GM19467 (cell line): Measurements from ENCODE around the gene MARK3.

Source experiments
- ATAC-seq: cut with Tn5 transposase; IDR thresholded peaks from one replicate; pipeline ENCODE4 v1.9.1; 2021; ENCODE audit warnings: mild to moderate bottlenecking, moderate library complexity; ENCODE audit not compliant: unreplicated experiment

MARK3 gene

DNA sequence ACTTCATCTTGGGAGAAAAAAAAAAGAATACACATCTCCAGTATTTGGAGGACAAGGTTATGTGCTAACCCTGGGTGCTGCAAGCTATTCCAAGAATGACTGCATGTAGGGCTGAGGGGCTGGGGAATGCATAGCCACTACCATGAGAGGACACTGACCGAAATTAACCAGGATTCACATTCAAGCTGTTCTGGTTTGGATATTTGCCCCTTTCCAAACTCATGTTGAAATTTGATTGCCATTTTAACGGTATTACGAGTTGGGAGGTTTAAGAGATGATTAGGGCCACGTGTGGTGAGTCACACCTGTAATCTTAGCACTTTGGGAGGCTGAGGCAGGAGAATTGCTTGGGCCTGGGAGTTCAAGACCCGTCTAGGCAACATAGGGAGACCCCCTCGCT, 18.5 kb upstream of the MARK3 start:
- ATAC-seq = no peak

DNA sequence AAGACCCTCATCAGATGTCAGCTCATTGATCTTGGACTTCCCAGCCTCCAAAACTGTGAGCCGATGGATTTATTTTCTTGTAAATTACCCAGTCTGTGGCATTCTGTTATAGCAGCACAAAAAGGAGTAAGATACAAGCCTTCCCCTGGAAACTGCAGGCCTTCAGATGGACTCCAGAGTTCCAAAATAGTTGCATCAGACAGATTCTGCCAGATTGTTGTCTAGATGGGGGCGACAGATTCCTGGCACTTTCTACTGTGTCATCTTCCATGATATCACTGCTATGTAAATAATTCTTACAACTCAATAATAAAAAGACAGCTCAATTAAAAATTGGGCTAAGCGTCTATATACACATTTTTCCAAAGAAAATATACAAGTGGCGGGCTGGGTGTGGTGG, 17.2 kb upstream of the MARK3 start:
- ATAC-seq = no peak

DNA sequence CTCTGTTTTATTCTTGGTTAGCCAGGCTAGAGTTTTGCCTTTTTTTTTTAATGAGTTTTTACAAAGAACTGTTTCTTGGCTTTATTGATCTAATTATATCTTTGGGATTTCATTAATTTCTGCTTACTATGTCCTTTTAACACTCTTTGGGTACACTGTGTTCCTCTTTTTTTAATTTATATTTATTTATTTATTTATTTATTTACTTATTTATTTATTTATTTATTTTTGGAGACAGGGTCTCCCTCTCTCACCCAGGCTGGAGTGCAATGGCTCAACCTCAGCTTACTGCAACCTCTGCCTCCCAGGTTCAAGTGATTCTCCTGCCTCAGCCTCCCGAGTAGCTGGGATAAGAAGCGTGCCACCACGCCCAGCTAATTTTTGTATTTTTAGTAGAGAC, 15.1 kb upstream of the MARK3 start:
- no peak for ATAC-seq

DNA sequence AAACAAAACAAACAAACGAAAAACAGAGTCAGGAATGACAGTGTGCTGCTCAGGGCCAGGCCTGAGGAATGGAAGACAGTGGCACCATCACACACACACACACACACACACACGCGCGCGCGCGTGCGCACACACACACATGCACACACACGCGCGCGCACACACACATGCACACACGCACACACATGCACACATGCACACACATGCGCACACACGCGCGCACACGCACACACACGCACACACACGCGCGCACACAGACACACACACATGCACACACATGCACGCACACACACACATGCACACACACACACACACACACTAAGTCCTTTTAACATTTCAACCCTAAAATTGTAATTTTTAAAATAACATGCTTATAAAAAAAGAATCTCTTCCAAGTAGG, 13.2 kb upstream of the MARK3 start:
- ATAC-seq = no peak

DNA sequence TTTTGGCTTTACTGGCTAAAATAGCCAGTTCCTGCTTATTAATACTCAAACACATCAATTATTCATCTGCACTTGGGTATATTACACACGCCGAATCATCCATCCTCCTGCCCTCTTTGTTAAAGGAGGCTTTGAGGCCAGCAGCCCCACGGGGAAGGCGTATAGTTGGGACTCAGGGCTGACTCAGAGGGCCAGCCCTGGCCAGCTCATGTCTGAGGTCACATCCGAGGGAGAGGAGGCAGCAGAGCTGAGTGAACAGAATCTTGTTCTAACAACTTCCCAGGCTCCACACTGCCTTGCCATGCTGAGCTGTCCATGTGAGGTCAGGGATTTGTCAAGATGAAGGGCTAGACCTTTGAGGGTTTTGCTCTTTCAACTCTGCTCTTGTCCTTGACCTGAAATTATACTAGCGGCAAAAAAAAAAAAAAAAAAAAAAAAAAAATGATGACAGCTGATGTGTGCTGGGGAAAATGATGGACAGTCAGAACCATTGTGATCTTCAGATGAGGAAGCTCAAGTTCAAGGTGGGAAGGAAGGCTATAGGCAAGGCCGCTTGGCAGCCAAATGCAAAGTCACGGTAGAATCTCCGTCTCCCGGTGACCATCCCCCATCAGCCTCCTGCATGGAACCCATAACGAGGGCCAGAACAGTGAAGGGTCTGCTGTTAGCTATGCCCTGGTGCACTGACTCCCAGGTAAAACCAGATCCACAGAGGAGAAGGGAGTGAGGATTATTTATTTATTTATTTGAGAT, 12.5 kb upstream of the MARK3 start:
- no peak for ATAC-seq

DNA sequence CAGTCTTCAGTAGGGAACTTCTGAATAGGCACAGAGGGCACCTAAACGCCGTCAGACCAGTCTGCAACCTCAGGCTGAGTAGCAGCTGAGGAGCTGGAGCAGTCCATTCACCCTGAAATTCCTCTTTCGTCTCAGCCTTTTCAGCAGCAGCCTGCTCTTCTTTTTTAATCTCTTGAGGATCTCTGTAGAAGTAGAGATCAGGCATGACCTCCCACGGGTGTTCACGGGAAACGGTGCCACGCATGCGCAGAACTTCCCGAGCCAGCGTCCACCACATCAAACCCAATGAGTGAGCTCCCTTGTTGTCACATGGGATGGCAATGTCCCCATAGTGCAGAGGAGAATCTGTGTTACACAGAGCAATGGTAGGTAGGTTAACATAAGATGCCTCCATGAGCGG, 11.1 kb upstream of the MARK3 start:
- no peak for ATAC-seq

DNA sequence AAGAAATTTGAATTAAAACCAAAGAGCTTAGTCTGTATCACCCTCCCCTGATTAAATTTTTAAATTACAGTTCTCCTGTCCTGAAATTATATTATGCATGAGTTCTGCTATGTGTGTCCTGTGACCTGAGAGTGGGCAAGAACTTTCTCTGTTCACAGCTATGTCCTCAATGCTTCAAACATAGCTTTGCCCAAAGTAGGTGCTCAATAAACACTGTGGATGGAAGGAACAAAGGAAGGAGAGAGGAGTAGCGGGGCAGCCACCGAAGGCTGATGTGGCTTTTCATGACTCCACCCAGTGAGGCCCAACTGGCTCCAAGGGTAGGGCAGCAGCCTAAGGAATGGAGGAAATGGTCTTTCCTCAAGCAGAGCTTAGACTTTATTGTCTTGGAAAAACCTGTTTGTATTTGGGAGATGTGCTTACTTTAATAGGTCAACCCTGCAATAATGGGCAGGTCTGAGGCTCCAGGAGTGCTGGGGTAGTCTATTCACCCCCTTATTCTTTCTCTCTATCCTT, 7.6 kb upstream of the MARK3 start:
- no peak for ATAC-seq

DNA sequence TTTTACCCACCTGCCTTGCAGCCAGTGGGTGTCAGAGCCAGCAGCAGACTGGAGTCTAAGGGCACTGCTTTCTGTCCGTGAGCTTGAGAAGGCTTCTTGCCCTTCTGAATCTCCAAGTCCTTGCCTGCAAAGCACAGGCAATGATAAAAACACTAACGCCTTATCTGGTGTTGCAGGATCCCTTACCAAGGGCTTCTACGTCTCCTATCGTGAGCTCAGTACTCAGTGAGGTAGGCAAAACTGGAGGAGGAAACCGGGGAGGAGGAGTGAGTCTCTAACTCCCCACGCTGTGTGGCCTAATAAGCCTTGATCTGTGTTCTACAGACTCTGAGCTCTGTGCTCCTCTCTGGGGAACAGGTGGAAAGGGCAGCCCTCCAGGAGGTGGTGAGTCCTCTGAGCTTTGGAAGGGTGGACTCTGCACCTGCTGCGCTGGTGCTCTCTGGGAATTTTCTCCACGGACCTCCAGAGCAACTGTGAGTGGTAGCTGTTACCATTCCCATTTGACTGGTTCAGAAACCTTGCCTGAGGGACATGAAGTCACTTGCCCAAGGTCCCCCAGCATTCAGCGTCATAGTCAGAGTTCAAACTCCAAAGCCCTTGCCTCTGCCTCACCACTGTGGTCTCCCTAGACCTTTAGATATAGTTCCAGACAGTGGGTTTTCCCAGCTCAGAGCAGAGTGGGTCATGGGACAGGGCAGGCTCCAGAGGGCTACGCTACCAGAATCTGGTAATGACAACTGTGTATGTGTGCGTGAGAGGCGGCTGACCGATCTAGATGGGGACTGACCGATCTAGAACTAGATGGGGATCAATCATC, 7.0 kb upstream of the MARK3 start:
- ATAC-seq = no peak

DNA sequence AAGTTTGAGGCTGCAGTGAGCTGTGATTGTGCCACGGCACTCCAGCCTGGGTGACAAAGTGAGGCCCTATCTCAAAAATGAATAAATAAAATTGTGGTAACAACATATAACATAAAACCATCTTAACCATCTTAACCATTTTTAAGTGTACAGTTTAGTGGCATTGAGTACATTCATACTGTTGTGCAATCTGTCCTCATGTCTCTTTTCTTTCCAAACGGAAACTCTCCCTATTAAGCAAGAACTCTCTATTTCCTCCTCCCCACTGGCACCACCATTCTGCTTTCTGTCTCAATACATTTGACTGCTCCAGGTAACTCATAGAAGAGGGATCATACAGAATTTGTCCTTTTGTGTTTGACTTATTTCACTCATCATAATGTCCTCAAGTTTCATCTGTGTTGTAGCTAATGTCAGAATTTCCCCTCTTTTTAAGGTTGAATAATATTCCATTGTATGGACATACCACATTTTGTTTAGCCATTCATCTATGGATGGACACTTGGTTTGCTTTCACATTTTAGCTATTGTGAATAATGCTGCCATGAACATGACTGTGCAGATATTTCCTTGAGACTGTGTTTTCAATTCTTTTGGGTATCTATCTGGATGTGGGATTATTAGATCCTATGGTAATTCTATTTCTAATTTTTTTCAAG, 4.4 kb upstream of the MARK3 start:
- ATAC-seq = no peak

DNA sequence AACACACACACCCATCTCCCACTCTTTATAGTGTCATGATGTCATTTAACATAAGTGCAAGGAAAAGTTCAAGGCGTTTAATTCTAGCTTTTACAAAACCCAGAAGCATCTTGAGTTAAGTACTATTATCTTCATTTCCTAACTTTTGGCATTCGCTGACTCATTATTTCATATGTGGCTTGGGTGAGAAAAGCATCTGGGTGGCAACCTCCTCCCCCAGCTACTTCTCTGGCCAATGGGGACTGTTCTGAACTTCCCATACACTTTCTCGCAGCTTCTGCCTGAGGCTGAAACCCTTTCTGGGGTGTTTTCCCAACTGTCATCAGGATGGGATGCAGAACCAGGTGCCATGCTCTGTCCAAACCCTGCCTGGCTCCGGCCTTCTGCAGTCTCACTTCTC, 2.8 kb upstream of the MARK3 start:
- no peak for ATAC-seq

DNA sequence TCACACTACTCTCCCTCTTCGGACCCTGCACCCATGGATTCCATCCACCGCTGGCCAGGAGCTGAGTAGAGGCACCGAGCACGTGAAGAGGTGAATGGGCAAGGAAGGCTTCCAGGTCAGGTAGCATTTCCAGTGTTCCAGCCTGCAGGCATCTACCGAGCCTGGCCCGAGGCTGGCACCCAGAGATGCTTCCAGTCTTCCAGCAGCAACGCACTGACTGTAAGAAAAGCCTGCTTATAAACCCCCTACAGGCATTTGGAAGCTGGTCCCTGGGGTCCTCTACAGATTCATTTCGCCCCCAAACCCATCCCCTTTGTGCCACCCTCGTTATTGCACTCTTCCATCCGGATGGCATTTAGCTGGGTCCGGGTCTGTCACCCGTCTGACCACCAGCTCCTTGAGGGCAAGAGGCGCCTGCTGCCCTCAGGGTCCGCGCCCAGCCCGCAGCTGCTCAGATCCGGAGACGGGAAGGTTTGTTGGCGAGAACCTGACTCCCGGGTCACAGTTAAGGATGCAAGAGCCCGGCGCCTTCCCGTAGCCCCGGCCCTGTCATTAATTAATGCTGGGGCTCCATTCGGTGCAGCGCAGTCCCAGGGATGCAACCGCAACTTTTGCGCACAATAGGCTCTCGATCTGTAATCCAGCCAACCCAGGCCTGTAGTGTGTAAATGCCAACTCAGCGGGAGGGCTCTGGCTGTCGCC, 614 bp upstream of the MARK3 start:
- peak; percentile 5 for ATAC-seq

DNA sequence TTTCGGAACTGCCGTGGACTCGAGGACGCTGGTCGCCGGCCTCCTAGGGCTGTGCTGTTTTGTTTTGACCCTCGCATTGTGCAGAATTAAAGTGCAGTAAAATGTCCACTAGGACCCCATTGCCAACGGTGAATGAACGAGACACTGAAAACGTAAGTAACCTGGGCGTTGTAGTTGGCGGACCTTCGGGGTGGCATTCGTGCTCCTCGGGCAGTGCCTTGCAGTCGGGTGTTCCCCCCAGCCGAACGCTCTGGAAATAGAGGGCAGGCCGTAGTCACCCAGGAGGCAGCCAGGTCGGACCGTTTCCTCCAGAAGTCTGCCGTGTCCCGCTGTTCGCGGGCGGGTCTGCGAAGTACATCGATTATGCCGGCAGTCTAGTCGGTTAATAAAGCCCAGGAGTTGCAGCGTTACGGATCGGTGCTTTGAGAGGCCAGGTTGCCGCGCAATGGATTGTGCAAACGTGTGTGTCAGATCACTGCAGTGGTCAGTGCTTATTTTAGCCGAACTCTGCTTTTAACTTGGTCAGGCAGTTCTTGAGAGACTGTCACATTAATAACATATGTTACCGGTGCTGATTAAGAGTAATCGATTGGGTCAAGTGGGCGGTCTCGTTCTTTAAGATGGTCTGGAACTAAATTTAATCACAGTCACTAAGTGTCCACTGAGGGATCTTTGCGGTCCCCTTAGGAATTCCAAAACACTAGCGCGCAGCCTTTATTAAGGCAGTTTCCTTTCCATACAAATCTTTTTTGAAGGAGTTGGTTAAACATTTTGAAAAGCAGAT, 906 bp downstream of the MARK3 start:
- peak; percentile 2 for ATAC-seq

DNA sequence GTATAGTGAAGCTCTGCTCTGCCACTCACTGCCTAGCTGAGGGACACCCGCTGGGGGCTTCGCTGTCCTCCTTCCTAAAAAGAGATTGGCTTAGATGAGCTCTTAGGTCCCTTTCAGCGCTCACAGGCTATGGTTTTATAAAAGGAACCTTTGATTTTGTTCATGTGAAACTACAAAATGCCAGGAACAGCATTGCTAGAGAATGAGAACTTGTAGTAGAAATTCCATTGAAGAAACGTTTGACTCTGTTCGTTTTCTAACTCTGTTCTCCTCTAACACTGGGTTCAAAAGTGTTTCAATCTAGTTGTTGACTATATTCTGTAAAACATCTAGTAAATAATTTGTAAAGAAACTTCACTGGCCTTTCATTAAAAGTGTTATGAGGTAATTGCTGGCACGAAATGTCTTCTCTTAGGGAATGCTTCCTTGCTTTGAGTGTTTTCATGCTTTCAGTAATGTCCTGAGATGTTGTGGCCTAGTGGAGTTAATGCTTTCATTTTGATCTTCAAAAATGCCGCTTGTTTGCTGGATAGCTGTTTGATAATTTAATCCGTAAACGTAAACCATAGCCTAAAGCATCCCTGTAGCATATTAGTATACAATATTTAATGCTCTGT, 1.6 kb downstream of the MARK3 start:
- ATAC-seq = no peak

DNA sequence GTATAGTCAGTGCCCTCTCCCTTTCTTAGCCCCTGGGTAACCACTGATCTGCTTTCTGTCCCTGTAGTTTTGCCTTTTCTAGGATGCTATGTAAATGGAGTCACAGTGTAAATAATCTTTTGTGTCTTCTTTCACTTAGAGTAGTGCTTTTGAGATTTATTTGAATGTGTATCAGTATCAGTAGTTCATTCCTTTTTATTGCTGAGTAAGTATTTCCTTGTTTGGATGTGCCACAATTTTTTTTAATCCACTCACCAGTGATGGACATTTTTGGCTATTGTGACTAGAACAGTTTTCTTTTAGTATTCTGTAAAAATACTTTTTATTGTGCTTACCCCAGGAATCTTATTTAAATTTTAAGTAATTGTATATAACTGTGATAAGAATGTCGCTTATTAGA, 3.4 kb downstream of the MARK3 start:
- no peak for ATAC-seq

DNA sequence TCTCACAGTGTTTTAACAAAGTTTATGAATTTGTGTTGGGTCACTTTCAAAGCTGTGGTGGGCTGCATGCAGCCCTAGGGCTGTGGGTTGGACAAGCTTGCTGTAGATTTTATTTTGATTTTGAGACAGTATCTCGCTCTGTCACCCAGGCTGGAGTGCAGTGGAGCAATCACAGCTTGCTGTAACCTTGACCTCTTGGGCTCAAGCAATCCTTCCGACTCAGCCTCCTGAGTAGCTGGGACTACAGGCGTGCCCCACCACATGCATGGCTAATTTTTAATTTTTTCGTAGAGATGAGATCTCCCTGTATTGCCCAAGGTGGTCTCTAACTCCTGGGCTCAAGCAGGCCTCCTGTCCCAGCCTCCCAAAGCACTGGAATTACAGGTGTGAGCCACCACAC, 5.4 kb downstream of the MARK3 start:
- no peak for ATAC-seq

DNA sequence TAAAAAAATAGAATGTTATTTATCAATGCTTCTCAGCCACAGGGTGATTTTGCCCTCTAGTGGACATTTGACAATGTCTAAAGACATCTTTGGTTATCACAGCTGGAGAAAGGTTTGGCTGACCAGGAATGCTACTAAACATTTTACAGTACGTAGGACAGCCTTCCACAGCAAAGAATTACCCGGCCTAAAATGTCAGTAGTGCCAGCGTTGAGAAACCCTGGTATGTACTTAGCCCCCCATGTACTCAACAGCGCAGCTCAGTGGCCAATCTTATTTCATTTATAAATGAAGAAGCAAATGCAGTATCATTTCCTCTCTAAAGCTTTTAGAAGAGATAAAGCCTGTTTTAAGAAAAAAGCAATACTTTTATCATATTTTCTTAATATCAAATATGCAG, 5.8 kb downstream of the MARK3 start:
- ATAC-seq = no peak

DNA sequence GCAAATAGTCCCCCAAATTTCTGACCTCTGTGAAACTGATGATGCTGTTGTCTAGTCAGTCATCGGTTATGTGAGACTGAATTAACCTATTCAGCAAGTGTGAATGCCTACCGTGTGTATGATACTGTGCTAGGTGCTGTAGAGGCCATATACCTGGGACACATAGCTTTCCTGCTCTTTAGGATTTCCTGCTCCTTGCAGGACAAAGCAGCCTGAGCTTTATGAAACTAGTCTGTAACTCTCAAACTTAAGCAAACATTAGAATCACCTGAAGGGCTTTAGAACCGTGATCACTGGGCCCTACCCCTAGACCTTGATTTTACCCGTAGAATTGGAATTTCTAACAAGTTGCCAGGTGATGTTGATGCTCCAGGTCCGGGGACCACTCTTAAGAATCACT, 6.9 kb downstream of the MARK3 start:
- no peak for ATAC-seq

DNA sequence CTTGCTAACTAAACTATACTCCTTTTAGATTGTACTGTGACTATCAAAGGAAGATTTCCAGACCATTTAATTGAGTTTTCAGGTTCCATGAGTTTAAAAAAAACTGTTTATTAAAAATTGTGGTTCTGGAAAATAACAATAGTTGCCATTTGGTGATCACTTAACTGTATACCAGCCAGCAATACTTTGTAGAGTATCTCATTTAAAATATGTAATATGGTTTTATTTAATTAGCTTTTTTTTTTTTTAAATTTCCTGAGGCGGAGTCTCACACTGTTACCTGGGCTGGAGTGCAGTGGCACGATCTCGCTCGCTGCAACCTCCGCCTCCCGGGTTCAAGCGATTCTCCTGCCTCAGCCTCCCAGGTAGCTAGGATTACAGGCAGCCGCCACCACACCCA, 7.4 kb downstream of the MARK3 start:
- no peak for ATAC-seq

DNA sequence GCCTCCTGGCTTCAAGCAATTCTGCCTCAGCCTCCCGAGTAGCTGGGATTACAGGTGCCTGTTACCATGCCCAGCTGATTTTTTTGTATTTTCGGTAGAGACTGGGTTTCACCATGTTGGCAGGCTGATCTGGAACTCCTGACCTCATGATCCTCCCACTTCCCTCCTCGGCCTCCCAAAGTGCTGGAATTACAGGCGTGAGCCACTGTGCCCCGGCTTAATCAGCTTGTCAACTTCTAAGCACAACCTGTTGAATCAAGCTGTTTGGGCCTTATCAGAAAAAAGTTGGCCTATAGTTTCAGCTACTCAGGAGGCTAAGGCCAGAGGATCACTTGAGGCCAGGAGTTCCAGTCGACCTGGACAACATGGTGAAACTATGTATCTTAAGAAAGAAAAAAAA, 7.9 kb downstream of the MARK3 start:
- ATAC-seq = no peak
